Suppressor macrophage treated with lipopolysaccharide for 4 hours (primary cell): Measurements from ENCODE around the gene C2CD4D.
A peak's percentile ranks its signal among the peaks of the same experiment; 100 is the strongest.

ENCODE experiments used
- DNase-seq: peaks from one replicate; pipeline ENCODE4 v3.0.0-alpha.2; 2020

C2CD4D gene

DNA sequence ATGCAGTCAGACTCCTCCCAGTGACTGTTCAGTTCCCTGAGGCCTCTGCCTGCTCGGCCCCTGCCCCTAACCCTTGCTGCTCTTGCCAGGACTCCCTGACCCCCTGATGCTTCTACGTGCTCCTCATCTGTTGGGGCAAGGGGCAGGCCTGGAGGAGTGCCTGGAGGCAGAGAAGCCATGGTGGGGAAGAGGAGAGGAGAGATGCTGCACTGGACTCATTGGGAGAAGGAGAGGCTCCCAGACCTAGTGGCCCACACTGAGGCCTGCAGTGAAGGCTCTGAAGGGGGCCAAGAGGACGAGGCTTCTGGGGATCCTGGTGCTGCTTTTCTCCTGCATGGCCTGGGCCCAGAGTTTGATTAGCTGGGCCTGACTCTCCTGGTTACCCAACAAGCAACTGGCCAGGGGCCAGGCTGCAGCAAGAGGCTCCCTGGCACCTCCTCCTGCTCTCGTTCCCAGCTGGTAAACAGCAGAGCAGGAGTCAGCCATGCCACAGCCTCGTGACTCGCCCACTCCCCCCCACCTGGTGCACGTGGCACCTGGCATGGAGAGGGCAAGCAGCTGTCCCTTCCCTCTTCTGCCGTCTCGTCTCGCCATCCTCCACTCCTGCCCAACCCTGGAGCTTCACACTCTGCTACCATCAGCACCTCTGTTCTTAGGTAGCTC is 7.2 kb downstream of the C2CD4D start:
- DNase-seq, result no peak

DNA sequence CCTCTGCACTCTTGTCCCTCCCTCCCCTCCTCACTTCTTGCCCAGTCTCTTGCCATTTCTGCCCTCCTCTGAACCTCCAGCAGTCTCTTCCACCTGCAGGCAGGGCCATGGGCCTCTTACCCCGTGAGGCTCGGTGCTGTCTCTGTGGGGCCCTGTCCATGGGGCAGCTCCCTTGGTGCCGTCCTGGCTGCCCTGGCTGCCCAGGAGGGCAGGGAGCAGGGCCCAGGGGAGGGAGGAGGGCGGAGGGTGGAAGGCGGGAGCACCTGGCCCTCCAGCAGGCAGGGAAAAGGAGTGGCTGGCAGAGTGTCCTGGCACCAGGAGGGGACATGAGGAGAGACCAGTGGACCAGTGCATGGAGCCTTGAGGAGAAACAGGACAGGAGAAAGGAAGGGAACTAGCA is 8.0 kb downstream of the C2CD4D start, which contains the start of gene RORC:
Gene RORC (minus strand): TSS at position 198 of the 400 bp plus-strand sequence. CDS start 38 bp downstream, at position 160.
- DNase-seq, result no peak

DNA sequence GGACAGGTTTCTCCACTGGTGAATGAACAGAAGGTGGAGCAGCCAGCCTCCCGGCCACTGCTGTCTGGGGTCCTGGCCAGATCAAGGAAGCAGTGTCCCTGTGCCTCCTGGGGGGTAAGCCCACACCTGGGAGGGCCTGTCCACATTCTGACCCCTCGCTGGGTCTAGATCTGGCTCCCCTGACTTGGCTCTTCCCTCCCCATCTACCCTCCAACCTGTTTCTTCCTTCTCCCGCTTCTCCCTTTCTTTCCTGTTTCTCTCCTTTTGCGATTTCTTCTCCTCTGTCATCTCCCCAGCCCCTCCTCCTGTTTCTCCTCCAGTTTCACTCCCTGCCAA is 8.4 kb downstream of the C2CD4D start:
- no peak for DNase-seq

DNA sequence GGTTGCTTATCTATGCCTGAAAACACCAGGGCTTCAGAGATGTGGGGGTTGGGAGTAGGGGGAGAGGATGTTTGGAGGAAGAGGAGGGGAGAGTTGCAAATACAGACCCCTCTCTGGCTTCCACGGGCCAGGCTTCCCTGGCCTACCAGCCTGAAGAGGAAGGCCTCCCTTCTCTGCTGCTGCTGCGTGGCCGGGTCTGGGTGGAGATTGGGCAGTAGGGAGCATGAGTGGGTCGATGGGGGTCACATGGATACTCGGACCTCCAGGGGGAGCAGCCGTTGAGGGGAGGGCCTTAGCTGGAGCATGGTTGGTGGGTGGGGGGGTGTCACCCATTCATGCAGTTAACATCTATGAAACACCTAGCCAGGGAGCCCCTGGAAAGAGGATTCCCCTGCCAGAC is 9.6 kb downstream of the C2CD4D start:
- no peak for DNase-seq

DNA sequence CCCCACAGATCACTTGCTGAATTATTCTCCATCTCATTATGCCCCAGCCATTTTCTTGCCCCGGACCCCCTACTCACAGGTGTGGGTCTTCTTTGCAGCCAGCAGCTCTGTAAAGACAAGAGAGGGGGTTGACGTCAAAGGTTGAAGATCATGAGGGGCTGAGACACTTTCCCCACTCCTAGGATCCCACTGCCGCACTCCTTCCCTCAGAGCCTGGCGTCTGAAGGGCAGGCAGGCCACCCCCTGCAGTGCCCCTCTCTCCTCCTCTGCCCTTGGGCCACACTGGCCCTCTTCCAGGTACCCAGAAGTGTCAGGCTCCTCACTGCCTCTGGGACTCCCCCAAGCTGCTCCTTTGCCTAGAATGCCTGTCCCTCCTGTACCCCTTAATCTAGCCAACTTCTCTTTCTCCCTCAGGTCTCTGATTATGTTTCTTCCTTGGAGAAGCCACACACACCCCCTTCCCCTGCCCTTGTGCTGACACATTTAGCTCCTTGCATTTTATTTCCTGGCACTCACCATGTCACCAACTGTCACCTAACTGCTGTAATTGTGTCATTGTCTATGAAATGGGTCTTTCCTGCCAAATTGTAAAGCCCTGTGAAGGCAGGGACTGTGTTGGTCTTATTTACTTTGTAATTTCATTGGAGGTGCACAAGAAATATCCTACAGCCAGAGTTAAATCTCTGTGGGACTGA is 10.1 kb downstream of the C2CD4D start:
- no peak for DNase-seq

DNA sequence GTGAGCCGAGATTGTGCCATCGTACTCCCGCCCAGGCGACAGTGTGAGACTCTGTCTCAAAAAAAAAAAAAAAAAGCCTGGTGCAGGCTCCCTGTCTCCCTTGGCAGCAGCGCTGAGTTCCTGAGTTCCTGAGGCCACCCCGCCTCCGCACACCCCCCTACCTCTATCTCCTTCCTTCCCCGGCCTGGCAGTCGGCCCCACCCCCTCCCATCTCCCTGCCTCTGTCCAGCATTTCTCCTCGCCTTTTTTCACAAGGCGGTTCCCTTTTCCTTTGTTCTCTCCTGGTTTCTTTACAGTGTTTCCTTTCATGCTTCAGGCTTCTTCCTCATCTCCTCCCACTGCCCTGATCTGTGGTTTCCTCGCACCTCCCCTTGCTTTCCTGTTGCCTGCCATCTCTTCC is 10.7 kb downstream of the C2CD4D start:
- peak; percentile 42 for DNase-seq

DNA sequence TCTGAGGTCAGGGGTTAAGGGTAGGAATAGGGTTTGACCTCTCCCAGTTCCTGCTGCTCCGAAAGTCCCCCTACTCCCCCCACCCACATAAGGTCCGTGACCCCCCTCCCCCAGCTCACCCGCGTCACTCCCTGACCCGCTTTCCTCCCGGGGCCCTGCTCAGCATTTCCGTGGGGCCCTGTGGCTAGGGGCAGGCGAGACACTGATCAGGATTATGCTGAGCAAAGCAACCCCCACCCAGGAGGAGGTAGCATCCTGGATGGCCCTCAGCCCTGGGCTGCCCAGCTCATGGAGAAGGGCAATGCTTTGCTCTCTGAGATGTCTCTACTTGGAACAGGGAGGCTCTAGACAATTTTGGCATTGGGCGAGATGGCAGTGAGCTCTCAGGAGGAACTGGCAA is 11.8 kb downstream of the C2CD4D start:
- DNase-seq, result no peak

DNA sequence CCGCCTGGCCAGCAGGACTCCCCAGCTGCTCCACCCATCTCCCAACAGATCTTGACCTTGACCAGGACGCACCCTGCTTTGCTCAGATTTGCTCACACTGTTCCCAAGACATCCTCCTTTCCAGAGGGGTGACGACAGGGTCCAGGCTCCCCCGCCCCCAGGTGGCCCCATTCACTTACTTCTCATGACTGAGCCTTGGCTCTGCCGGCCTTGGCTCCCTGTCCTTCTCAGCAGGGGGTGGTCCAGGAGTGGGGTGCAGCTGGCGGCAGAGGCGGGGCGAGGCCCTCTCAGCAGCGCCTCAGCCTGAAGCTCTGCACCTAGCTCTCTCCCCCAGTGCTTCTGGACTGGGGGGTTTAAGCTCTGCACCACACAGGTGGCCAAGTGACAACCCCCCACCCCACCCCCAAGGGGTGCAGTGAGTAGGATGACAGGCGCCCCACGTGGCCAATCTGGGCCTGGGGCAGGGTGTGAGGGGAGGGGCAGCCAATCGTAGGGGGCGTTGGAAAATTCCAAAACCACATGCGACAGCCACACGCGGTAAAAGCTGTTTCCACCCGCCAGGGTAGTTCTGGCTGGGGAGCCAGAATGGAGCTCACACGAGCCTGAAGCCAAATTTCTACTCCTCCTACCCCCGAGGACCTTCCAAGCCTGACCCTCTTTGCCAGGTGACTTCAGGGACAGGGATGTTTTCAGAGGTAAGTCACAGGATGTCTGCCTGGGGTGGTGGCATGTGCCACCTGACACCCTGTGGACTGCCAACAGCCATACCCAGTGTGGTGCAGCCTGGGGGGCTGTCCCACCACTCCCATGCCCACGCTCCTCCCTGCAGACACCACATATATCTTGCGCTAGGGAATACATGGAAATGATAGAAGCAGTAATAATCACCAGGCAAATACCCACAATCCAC is 13.6 kb downstream of the C2CD4D start:
- no peak for DNase-seq

DNA sequence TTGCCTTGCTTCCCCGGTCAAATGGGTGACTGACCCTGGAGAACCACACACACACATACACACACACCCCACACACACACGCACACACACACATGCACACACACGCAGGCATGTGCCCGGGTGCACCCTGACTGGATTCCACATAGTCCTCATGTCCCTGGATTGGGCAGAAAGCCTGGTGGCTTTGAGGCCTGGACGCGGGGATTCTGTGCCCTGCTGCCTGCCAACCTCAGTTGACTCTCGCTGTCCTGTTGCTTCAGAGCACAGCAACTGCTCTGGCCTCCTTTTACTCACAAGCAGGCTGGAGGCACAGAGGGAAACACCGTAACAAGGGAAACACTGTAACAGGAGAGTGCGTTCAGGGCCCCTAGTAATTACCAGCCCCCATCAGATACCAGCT is 14.4 kb downstream of the C2CD4D start:
- no peak for DNase-seq

DNA sequence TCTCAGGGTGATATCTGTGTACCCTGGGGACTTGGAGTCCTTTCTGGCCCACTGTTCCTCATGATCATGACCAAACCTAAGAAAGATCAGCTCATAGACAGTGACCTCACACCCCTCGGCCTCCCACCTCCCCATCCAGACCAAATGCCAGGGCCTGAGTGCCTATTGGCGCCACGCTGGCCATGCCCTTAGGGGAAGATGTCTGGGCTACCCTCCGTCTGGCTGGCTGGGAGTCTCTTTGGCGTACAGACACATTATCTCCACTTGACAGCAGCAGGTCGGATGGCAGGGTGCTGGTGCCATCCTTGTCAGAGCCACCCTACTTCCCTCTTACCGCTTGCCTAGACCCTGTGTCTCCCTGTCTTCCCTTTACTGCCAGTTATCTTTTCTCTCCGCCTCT is 16.4 kb downstream of the C2CD4D start:
- DNase-seq, result no peak

DNA sequence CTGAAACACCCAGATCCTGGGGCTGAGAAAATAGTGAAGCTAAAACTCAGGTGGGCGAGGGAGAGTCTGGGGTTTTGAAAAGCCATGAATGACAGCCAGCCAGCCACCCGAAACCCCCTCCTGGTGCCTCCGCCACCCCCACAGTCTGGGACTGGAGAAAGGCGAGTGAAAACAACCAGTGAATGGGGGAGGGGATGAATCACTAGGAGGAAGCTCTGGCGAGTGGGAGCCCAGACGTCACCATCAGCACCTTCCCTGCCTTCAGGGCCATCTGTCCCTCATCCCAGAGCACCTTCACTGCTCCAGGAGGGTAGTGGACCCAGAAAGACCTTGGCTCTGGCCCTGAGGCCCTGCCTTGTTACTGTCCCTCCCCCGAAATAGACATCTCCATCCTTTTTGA is 17.2 kb downstream of the C2CD4D start:
- peak; percentile 45 for DNase-seq

DNA sequence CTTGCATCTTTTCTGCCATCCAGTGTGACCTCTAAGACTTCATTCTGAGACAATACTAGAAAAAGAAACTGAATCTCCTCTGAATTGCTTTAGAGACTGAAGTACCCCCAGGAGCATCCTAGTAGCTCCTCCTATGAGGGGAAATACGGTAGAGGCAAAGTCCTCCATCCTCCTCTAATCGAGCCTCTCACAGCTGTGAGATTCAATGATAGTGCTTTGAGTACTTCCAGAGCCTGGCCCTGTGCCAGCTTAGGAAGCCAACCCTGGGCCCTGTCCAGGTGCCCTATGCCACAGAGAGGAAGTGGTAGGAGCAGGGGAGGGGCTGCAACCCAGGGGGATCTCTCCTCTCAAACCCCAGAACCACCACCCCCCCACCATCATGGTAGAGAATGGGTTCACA is 18.7 kb downstream of the C2CD4D start:
- DNase-seq, result peak; percentile 46

DNA sequence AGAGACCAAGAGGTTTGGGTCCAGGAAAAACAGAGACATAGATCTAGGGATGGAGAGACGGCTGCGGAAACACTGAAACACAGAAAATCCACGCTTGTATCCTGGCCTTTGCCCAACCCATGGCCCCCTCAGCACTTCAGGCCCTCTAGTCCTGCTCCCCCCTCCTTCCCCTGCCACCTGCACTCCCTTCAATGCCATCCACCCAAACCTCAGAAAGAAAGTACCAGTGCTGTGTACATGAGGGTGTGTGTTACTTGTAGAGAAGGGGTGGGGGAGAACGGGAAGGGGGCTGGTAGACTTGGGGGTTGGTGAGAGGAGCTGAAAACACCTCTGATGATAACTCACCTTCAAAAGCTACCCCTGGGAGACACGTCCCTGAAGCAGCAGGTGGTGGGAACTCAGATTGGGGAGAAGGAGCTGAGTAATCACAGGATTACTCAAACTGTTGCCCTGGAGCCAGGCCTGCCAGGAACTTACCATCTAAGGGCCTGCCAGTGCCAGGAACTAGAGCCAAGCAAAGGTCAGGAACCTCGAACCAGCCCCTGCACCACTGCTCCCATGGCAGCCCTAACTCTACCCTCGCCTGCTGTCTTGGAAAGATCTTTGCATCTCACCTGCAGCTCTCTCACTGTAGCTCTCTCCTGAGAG is 19.5 kb downstream of the C2CD4D start:
- peak; percentile 60 for DNase-seq

DNA sequence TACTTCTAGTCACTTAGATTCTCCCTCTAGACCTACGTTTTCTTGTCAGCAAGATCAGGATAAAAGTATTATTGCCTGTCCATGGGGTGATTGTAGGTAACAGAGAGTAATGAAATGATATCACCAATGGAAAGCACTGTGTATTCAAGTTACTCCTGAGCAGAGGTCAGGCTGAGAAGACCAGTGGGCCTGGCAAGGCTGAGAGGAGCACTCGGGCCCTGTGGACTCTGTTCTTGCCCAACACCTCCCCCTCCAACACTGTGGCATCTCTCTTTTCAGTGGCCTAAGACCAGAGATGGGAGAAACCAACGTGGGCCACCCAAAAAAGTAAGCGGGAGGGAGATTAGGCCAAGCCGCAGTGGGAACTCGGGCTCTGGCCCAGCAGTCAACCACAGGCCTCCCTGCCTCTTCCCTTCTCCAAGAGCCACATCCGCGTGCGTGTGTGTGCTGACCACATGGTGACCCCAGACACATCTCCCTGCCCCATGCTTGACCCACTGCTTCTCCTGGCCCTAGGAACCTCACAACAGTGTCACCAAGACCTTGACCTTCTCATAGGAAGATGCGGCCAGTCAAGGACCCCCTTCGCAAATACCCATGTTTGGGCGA is 20.3 kb downstream of the C2CD4D start:
- DNase-seq, result no peak

DNA sequence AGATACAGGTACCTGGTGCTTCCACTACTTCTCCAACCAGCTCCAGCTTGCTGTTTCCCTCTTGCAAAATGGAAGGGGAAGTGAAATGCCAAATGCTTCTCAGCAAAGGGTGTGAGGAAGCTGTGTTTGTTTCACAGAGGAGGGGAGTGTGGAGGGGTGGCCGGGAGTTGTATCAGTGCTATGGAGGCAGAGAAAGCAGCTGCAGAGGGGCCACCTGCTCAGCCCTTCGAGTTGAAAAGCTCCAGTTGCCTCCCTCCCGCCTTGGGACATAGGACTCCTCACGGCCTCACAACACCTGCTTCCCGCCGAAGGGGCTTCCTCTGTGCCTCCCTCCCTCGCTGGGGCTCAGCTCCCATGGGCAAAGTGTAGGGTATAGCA is 22.3 kb downstream of the C2CD4D start:
- DNase-seq, result peak; percentile 51

DNA sequence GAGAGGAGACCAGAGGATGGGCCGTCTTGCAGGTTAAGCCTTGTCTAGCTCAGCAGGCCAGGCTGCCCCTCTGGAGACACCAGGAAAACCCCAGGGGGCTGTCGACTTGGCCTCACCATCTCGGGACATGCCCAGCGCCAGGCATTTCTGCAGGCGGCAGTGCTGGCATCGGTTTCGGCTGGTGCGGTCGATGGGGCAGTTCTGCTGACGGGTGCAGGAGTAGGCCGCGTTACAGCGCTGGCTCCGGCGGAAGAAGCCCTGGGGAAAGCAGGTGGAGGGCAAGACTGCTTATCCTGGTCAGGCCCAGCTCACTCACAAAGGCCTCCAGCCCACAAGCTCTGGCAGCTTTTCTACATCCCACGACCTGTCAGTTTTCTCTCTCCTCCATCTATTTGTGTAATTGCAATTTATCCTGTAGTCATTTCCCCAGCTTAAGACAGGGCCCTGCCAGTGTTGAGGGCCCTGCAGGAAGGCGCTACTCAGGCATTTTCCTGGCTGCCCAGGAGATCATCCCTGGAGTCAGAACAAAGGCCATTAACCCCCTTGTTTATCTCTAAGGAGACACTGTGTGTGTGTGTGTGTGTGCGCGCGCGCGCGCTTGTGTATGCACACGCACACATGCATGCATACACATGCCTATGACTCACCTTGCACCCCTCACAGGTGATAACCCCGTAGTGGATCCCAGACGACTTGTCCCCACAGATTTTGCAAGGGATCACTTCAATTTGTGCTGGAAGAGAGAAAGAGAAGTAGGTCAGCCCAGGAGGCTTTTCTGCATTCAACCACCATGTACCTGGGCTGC is 22.9 kb downstream of the C2CD4D start:
- DNase-seq, result no peak

DNA sequence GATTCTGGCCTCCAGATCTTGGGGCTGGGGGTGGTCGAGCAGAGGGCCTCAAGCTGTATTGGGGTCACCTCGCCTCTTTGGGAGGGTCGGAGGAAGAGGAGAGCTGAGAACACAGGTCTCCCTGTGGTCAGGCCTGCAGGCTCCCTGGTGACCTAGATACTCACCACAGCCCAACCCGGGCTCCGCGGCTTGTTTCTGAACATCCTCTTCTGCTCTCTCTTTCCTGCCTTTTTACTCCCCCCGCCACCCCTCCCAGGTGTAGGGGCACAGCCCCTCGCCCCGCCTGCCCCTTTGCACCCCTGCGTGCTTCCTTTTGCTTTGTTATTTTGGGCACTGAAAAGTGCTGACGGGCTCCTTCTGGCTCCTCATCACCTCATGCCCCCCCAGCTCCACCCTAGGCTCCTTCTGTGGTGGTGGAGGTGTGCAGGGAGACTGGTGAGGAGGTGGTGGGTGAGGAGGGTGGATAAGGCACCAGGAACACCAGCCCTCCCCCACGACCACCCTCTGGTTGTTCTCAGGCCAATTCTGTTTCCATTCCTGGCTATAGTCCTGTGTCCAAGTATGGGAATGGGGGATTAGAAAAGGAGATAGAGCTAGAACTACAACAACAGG is 23.8 kb downstream of the C2CD4D start:
- DNase-seq, result no peak

DNA sequence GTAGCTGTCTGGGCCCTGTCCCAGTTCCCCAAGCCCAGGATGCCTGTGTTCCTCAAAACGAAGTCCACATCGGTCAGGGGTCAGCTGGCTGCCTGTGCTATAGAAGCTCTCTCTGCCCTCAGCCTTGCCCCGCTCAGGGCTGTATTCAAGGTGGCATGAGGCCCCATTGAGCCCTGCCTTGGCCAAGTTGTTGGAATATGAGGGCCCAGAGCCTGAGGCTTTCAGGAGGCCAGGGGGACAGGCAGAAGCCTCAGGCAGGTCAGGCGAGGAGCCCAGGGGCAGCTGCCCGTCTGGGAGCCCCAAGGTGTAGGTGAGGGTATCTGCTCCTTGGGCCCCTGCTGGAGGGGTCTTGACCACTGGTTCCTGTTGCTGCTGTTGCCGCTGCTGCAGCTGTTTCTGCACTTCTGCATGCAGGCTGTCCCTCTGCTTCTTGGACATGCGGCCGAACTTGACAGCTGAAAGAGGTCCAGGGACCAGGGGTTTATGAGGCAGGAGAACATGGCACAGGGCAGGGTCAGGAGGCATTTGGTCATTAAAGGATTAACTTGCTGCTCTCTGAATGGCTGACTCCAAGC is 24.6 kb downstream of the C2CD4D start:
- no peak for DNase-seq

DNA sequence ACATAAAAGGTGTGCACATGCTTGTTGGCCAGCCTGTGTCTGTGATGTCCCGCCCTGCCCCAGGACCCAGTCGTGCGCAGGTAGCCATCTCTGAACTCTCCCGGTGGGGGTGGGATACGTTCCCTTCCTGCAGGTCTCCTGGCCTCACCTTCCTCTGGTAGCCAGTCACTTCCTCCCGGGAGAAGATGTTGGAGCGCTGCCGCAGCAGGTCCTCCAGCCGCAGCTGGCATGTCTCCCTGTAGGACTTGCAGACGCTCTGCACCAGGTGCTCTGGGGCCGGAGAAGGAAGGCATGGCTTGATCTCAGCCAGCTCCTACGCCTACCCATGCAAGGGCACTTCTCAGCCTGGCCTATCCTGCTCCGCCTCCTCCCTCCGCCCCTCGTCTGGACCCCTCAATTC is 25.2 kb downstream of the C2CD4D start:
- DNase-seq, result no peak

DNA sequence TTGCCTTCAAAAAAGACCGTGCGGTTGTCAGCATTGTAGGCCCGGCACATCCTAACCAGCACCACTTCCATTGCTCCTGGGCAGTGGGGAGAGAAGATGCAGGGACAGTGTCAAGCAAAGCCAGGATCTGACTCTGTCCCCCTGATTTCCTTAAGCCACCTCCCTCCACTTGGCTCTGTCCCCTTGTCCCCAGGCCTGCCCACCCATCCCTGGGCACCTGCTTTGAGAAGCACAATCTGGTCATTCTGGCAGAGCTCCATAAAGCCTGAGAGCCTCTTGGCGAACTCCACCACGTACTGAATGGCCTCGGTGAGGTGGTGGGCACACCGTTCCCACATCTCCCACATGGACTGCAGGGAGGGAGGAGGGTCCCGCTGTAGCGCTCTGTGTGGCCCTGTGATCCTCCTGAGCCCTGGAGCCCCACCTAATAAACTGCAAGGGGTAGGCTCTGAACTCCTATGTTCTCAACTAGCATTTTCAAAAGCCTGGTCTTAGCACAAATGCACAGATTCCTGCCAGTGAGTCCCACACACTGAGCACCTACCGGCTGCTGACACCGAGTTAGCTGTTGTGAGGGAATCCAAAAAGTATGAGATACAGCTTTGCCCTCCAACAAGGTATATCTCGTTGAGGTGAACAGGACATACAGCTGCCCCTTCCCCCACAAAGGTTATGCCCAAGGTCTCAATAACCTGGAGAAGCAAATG is 26.2 kb downstream of the C2CD4D start:
- no peak for DNase-seq

DNA sequence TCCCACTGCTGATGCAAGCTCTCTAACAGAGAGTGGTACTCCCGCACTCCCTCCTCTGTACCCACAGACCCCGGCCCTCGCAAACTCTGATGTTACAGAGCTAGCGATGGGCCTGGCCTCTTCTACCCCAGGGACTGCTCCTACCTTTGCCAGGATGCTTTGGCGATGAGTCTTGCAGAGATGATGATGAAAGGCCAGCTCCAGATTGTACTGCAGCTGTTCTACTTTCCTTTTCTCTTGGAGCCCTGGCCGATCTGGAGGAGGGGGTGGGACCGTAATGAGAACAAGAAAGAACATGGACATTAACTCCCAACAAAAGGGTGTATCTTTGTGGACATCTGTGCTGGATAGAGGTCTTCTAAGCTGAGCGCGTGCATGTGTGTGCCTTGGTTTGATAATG is 28.4 kb downstream of the C2CD4D start:
- DNase-seq, result no peak
